Activated T-helper 1 cell treated with anti-CD3 and anti-CD28 coated beads, Interleukin-2, amount 50 U/mL, for 16 hours (primary cell): ENCODE results near the gene IPCEF1.

Source experiments
- DNase-seq, 2 donors: peaks; one replicate each; pipeline ENCODE4 v3.0.0-alpha.2; 2020; ENCODE audit warnings: low read depth in 1 of 2, low spot score in 1 of 2

The IPCEF1 gene, protein sequence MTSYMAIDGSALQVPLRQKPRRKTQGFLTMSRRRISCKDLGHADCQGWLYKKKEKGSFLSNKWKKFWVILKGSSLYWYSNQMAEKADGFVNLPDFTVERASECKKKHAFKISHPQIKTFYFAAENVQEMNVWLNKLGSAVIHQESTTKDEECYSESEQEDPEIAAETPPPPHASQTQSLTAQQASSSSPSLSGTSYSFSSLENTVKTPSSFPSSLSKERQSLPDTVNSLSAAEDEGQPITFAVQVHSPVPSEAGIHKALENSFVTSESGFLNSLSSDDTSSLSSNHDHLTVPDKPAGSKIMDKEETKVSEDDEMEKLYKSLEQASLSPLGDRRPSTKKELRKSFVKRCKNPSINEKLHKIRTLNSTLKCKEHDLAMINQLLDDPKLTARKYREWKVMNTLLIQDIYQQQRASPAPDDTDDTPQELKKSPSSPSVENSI

DNA sequence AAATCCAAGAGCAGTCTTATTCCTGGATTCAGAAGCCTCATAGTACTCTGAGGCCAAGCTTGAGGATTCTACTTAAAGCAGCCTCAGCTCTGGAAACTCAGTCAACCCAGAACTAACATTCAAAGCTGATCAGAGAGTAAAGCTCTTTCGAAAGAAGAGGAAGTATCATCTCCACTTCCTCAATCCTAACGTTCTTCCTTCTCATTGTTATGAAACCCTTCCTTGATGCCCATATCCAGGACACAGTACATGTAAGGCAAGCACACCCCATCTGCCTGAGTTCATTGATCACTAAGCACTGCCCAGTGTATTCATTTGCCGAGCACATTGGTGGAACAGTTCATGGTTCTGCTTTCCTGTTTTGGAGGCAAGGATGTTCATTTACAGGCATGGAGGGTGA lies at the start of gene IPCEF1:
IPCEF1 (minus strand) TSS at position 114 of the 400 bp plus-strand sequence. CDS start 90,856 bp downstream, outside the sequence.
- no peak for DNase-seq

DNA sequence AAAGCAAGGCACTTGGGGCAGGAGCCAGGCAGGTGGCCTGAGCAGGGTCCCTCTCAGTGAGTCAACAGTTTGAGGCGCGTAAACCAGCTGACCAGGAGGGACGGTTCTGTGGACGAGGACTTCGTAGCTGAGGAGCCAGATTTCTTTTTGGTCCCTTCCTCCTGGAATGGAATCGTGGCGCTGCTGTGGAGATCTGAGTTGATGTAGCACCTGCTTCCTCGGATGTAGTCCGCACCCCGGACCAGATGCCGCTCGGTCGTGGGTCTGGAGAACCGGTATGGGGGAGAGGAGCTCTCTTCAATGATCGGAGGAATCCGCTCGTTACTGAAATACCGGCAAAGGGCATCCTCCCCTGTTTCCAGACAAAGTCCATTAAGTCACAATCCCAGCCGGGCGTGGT lies 49.7 kb upstream of the IPCEF1 start:
- DNase-seq, result no peak

DNA sequence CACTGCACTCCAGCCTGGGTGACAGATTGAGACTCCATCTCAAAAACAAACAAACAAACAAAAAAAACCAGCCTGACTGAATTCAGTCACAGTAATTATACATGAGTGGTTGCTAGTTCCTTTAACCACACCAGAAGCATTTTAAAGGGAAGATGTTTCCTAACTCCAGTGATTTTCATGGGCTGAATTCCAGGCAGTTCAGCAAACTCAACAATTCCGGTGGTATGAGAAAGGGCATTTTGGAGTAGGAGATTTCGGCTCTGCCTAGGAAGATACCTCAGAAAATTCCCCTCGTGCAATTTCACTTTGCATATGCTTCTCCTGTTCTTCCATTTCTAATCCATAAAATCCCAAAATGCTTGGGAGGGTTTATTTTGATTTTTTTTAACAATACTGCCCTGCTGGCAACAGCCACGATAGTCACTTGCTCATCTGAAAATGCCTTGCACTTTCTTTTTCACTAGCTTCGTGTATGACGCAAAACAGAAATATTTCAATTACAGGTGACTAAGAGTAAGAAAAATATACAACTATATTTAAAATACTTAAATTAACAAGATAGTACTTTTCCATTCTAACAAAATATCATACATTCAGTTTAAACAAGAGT lies 48.3 kb upstream of the IPCEF1 start:
- DNase-seq, result no peak

DNA sequence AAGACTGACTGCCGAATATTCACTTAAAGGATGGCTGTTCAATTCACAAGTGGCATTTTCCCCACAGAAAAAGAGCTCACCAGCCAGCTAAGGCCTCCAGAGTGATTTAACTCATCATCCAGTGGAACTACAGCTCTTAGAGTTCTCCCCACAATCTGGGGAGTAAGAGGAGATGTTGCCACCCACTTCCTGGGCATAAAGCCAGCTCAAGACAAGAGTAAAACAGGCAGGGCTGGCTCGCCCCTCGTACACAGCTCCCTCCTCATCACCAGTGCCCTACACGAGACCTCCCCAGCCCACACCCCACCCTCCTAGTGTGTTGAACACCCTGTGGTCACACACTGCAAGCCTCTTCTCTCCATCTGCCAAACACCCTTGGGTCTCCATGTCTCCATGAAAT lies 47.2 kb upstream of the IPCEF1 start:
- no peak for DNase-seq

DNA sequence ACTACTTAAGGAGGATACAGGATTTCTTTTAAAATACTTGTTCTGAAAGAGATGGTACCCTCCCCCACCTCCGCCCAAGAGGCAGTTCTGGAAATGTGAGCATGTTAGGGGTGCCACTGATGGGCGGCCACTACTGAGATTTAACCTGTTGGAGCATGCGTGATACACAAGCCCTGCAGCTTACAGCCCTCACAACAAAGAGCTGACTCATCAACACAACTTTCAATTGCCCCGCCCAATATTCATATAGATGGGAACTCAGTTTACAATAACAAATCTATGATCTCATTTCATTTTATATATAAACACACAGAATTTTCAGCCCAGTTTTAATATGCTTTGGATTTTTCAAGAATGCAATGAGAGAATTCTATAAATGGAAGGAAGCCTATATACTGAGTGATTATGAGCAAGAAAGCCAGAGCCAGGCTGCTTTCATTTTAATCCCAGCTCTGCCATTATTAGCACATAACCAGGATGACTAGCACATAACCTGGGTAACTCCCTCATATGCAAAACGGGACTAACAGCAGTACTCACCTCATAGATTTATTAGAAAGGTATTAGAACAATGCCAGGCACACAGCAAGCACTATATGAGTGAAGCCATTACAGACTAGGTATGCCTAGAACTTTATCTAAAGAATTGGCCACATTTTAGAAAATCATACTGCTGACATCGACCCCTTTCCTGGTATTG lies 45.6 kb upstream of the IPCEF1 start:
- DNase-seq, result no peak

DNA sequence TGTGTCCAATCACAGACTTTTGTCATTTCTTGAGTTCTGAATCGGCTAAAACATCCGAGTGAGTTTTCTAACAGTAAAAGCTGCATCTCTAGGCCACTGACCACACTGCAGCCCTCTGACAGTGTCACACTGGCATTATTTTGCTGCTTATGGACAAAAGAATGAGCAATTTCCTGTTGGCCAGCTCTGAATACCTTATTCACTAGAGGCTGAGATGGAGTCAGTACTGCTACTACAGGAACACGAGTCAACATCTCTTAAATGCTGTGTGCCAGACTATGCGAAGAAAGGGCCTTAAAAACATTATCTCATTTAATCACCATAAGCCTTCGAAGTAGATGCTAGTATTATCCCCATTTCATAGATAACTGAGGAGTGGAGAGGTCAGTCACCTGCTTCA lies 42.5 kb upstream of the IPCEF1 start:
- DNase-seq, result no peak

DNA sequence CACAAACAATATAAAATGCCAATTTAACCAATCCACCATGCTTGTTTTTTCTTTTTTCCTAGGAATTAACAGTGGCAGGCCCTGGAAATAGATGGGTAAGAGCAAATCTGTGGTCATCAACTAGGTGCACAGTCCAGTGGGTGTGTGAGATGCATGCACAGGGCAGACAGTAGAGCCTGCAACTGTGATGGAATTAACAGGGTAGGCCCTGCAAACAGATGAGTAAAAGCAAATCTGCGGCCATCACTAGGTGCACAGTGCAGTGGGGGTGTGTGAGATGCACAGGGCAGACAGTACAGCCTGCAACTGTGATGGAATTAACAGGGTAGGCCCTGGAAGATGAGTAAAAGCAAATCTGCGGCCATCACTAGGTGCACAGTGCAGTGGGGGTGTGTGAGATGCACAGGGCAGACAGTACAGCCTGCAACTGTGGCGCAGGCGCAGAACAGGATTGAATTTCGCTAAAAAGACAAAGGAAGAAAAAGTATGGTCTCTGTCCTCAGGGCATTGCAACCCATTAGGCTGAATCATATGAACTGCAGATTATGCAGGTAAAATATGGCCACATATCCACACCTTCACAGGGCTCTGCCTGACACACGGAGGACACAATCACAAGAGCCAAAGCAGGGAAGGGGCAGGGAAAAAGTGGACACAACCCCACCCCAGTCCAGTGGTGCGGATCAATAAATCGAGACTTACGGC lies 41.0 kb upstream of the IPCEF1 start:
- no peak for DNase-seq

DNA sequence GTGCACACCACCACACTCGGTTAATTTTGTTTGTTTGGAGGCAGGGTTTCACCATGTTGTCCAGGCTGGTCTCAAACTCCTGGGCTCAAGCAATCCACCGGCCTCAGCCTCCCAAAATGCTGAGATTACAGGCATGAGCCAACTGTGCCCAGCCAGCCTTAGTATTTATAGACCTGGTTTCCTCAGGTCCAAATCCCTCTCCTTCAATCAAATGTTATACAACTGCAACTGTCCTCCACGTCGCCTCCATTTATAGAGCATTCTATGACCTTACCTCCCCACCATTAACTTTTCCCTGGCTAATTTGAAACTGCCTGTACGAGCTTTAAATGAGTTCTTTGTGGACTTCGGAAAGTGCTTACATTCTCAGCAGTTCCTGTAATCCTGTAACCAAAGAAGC lies 39.3 kb upstream of the IPCEF1 start:
- no peak for DNase-seq

DNA sequence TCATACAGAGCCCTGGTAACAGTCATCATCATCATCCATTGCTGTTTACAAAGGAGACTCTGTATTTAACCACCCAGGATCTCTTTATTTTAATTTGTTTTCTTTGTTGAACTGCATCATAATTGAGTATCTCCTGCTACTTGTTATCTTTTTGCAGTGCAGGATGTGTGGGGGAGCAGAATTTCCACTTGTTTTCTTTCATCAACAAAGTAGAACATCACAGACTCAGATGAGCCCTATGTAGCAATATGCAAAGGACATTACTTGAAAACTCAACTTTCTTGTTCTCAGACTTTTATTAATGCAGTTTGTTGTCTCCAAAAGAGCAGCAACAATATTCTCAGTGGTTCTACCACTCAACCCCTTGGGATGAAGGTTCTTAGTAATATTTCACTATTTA lies 38.7 kb upstream of the IPCEF1 start:
- no peak for DNase-seq

DNA sequence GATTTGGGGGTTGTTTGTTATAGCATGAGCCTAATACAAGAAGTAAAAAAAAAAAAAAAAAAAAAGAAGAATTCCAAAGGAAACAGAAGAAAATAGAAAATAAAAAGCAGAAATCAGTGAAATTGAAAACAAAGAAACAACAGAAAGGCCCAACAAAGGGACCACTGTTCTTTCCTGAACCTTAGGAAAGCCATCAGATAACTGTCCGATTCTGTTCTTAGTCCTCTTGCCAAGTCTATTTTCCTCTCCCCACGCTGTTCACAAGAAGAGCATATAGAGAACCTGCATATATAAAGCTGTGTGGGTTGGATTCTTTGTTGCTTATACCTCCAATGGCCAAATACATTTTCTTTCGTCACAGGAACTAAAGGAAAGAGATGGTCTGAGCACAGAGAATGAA lies 38.0 kb upstream of the IPCEF1 start:
- no peak for DNase-seq

DNA sequence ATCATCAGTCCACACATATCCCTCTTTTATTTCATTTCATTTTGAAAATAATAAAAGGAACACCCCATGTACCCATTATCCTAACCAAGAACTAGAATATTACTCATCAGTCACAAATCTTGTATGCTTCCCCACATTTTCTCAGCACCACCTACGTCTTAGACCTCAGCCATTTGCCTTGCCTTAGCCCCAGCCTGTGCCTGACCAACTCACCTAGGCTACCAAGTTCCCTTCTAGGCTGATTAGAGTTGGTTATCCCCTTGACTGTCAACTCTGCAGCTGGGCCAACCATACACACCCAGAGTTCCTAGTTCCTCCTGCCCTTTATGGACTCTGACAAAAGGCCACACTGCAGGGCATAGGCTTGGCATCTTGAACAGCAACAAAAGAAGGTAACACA lies 33.4 kb upstream of the IPCEF1 start:
- no peak for DNase-seq

DNA sequence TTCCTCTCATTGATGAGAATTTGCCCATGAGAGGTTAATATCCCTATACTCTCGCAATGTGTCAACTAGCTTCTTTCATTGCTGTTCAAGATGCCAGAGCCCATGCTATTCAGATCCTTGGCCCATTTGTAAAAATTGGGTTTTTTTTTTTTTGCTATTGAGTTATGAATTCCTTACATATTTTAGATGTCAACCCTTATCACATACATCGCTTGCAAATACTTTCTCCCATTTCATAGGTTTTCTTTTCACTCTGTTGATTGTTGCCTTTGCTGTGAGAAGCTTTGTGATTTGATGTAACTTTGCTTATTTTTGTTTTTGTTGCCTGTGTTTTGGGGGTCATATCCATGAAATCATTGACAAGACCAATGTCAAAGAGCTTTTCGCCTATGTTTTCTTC lies 32.2 kb upstream of the IPCEF1 start:
- no peak for DNase-seq

DNA sequence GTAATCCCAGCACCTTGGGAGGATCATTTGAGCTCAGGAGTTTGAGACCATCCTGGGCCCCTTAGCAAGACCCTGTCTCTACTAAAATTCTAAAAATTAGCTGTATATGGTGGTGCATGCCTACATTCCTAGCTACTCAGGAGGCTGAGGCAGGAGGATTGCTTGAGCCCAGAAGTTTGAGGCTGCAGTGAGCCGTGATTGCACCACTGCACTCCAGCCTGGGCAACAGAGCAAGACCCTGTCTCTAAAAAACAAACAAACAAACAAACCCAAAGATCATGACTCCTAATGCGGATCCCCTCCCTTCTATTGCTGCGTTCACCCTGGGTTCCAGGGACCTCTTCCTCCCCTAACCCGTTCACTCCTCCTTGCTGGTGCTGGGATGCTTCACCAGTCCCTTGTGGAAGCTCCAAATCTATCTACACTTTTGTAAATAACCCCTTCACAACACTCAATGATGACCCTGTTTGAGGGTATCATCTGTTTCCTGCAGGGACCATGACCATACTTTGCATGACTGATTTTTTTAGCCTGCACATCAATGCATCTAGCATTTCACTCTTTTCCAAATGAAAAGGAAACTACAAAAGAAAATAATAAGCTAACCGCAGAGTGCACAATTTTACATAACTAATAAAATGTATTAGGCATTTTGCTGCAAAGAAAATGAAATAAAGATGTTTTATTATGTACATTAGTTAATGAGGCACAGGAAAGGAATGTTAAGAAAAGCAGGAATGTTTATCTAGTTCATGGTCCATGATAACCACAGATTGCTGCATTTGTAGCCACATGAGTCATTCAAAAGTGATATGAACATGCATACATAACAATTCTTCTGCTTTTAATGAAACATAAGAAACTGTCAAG lies 30.5 kb upstream of the IPCEF1 start:
- no peak for DNase-seq

DNA sequence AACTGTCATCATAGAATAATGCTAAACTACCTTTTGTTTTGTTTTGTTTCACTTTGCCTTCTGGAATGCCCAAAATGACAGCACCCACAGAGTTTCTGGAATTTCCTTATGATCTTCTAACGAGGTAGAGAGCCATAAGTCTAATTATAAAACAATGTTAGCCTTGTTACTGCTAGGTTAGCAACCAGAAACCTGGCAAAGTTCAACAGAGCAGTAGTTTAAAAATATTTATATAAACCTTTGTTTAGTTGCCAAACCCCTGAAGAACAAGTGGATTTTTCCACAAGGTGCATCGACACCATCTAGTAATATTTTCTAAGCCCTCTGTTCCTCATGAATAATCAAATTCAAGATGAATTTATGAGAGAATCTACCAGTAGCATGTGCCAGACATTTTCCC lies 27.6 kb upstream of the IPCEF1 start:
- no peak for DNase-seq

DNA sequence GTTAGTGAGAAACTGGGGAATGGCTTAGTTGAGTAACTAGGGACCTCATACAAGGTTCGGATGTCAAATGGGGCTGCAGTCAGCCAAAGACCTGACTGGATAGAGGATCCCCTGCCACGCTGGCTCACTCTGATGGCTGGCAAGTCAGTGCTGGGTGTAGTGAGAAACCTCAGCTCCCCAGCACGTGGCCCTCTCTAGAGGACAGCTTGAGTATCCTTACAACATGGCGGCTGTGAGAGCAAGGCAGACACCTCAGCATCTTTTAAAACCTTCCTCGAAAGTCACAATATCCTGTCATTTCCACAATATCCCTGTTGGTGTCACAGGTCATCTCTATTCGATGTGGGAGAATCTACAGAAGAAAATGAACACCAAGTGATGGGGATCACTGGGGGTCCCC lies 26.7 kb upstream of the IPCEF1 start:
- DNase-seq, result no peak

DNA sequence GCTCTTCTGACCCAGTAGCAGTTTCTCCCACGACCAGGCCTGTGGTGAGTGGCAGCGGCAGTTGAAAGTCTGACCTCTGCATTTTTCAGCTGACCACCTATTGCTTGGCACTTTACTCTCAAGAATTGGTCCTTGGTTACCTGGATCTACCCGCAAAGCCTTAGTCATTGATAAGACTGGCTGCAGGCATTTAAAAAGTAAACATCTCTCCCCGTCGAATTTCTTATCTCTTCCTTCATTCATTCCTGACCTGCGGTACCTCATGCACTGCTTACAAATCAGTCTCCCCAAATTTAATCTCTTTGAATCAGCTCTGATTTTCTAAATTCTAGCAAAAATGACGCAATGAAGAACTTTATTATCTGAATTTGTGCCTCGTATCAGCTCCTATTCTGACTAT lies 26.1 kb upstream of the IPCEF1 start:
- no peak for DNase-seq

DNA sequence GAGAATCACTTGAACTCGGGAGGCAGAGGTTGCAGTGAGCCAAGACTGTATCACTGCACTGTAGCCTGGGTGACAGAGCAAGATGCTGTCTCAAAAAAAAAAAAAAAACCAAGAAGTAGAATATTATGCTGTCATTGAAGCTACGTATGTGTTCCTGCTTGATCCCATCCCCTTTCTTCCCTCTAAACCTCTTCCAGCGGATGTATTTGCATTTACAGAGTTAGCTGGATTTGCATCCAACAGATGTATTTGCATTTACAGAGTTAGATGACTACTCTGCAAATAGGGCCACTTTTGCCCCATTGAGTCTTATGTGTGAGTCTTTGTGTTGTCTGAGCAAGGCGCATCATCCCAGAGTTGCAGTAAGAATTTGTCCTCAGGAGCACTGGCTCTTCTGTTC lies 24.9 kb upstream of the IPCEF1 start:
- DNase-seq, result no peak

DNA sequence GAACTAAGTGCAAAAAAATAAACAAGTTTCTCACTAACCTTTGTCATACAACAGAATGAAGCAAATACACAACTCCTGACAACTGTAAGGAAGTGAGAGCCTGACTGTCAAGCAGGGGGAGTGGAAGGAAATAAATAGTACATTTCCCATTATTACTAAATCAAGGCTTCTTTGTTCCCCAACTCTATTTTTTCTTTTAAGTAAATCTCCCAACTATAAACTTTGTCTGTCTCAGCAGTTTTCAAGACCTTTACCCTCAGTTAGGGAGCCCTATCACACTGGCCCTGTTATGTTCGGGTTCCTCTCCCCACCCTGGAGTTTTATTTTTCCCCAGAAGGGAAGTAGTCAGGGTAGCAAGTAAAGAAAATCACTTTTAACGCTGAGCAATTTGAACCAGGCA lies 24.1 kb upstream of the IPCEF1 start:
- no peak for DNase-seq

DNA sequence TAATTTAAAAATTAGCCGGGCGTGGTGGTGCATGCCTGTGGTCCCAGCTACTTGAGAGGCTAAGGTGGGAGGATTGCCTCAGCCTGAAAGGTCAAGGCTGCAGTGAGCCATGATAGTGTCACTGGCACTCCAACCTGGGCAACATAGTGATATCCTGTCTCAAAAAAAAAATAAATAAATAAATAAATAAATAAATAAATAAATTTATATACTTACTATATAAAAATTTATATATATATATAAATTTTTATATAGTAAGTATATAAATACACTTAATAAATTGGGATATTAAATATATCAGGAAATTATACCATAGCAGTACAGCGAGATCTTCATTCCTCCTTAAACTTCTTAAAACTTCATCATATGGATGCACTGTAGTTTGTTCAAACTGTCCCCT lies 23.0 kb upstream of the IPCEF1 start:
- DNase-seq, result no peak

DNA sequence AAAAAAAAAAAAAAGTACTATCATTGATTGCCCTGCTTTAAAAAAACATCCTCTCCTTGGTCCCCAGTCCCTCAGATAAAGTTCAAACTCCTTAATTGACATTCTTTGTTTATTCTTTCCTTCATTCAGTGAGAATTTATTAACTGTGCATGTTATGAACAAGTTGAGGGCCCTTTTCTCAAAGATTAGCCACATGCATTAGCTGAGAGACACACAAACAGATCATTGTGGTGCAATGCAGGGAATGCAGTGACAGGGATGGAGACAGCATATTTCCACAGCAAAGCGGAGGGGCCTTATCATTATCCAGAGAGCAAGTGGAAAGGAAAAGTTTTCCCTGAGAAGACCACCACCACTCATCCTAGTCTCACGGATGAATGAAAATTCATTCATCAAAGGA lies 21.9 kb upstream of the IPCEF1 start:
- DNase-seq, result no peak

DNA sequence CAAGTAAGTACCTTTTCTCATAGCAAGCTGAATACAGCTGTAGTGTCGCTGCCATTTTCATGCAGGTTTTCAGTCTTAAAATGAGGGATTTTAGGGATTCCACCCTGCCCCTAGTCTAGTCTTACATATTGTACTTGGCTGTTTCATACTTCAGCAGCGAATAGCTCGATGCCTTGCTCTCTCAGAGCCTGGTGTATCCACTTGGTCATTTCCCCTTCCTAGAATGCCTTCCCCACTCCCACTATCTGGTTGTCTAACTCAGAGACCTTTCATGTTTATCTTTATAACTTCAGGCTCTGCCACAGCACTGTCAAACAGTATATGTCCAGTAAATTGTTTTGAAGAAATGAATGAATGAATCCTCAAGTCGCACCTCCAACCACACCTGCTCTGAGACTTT lies 21.1 kb upstream of the IPCEF1 start:
- DNase-seq, result no peak
